GM12891 (cell line): ENCODE measurements around the gene TRPM3.

Source experiments
- POLR2A ChIP-seq: IDR thresholded peaks from 2 replicates; pipeline ENCODE4 v1.6.1; 2011; ENCODE audit warnings: low read depth, low read length, control low read depth
- TAF1 ChIP-seq: IDR thresholded peaks from 2 replicates; pipeline ENCODE4 v1.6.1; 2011; ENCODE audit warnings: low read depth, low read length, control low read depth

DNA sequence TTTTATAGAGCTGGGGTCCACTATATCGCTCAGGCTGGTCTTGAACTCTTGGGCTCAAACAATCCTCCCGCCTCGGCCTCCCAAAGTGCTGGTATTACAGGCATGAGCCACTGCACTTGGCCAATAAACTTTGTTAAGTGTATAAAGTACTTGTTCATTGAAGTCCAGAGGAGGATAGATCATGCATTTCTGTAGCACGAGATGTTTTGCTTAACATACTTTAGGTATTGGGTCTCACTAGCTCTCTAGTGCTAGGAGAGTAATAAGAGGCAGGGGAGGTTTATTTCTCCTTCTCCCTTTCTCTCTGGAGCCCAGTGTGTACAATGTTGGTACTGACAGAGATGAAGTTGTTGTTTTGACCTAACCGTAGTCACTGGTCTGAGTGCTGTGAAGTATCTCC, 581.4 kb downstream of the TRPM3 start:
- TF ChIP-seq POLR2A, result no peak
- TF ChIP-seq TAF1, result no peak
